SU-DHL-6 (cell line): ENCODE results near the gene ZNF584.

Source experiments
- EZH2phosphoT487 ChIP-seq: fragments of 200-600 bp; sonication (generic), shearing (Covaris generic); conservative IDR thresholded peaks from 2 replicates; pipeline ENCODE4 v1.6.1; 2018; ENCODE audit warnings: mild to moderate bottlenecking, antibody characterized with exemption, low read length, moderate library complexity, mixed read lengths
- TF ChIP-seq, protein P1 (sequence below): fragments of 200-600 bp; sonication (generic); IDR thresholded peaks from one replicate; pipeline ENCODE4 v1.5.1; 2017; ENCODE audit warnings: antibody characterized with exemption, mild to moderate bottlenecking, low read length, moderate library complexity; ENCODE audit not compliant: insufficient read depth, poor library complexity, severe bottlenecking

DNA sequence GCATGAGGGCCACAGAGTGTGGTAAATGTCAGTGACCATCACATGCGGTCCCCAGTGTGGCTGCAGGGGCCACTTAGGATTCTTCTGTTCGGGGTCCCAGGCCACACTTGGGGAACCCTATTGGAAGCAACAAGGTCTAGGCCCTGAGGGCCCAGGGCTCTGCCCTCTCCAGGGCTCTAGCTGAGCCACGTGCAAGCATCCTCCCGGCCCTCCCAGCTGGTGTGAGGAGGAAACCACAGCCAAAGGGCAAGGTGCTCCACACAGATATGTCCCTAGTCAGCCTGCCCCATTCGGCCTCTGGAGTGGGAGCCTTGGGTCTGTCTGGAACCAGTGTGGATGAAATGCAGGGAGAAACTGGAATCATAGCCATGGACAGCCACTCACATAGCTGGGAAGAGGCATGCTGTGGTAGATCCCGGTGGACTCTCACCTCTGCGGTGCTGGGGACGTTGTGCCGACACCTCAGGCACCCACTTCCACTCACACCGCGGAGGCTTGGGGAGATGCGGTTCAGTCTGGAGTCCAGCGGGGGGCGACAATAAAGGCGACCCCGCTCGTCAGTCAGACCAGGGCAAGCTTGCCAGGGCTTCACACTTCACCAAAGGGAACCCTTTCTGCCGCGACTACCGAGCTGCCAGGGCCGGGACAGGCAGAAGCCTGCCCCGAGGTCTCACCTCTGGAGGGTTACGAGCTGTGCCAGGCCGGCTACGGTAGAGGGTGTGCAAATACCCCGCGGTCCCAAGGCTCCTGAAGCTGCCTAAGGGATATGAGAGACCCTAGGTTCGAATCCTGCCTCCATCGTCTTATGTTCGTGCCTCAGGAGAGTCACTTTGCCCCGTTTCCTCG, 41.6 kb upstream of the ZNF584 start:
- TF ChIP-seq, protein P1, sequence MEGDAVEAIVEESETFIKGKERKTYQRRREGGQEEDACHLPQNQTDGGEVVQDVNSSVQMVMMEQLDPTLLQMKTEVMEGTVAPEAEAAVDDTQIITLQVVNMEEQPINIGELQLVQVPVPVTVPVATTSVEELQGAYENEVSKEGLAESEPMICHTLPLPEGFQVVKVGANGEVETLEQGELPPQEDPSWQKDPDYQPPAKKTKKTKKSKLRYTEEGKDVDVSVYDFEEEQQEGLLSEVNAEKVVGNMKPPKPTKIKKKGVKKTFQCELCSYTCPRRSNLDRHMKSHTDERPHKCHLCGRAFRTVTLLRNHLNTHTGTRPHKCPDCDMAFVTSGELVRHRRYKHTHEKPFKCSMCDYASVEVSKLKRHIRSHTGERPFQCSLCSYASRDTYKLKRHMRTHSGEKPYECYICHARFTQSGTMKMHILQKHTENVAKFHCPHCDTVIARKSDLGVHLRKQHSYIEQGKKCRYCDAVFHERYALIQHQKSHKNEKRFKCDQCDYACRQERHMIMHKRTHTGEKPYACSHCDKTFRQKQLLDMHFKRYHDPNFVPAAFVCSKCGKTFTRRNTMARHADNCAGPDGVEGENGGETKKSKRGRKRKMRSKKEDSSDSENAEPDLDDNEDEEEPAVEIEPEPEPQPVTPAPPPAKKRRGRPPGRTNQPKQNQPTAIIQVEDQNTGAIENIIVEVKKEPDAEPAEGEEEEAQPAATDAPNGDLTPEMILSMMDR = no peak
- TF ChIP-seq EZH2phosphoT487 = no peak
